RPMI7951 (cell line): ENCODE results near the gene MARCHF9. TPM values are rescaled to one million over a fixed set of nuclear protein-coding genes. Genes with fewer than 3 reads are reported as not detected.

Experiments used
- DNase-seq: peaks from one replicate; pipeline ENCODE4 v3.0.0-alpha.2; 2012; ENCODE audit warnings: low read depth
- total RNA-seq: library from RNA; depleted of rRNA; stranded (reverse); fragments of >200 nt; shearing (Covaris generic); gene quantifications from 2 replicates; pipeline ENCODE4 v1.2.3, GENCODE V29; 2014

Gene MARCHF9
- total RNA-seq, 1 experiment from 2014 or later = 4.2 TPM

DNA sequence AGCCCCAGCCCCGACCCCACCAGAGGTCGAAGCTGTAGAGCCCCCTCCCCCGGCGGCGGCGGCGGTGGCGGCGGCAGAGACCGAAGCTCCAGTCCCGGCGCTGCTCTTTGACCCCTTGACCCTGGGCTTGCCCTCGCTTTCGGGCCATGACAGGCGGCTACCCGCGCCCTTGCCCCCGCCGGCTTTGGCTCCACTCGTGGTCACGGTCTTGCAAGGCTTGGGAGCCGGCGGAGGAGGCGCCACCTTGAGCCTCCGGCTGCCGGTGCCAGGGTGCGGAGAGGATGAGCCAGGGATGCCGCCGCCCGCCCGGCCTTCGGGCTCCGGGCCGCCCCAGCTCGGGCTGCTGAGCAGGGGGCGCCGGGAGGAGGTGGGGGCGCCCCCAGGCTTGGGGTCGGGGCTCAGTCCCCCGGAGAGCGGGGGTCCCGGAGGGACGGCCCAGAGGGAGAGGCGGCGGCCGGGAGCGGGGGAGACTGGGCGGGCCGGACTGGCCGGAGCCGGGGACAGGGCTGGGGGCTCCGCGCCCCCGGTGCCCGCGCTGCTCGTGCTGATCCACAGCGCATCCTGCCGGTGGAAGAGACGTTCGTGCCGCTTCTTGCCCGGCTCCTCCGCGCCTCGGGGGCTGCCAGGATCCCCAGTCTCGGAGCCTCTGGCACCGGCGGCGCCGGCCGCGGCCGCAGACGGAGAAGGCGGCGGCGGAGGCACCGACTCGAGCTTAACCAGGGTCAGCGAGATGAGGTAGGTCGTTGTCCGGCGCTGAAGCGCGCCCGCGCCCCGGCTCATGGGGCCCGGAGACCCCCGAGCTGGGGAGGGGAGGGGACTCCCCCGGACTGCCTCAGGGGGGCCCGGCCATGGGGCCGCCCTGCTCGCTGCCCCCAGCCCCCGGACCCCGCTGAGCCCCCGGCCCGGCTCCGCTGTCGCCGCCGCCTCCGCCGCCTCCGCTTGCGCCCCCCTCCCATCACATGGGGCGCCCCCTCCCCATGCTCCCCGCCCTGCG lies 17.1 kb upstream of the MARCHF9 start:
- DNase-seq = no peak

GRCh38 chr12:57738661-57739237 lies 16.2 kb upstream of the MARCHF9 start, which contains the start of gene AGAP2:
AGAP2 (minus strand) TSS chr12:57738742; CDS start chr12:57738246, 496 bp downstream.
- peak; percentile 21 for DNase-seq

- DNase-seq = no peak
Observed at GRCh38 chr12:57739387-57739786, 15.5 kb upstream of the MARCHF9 start.

GRCh38 chr12:57739914-57740538 lies 14.9 kb upstream of the MARCHF9 start:
- no peak for DNase-seq

- DNase-seq = no peak
Observed at GRCh38 chr12:57740656-57741412, 14.1 kb upstream of the MARCHF9 start.

DNA sequence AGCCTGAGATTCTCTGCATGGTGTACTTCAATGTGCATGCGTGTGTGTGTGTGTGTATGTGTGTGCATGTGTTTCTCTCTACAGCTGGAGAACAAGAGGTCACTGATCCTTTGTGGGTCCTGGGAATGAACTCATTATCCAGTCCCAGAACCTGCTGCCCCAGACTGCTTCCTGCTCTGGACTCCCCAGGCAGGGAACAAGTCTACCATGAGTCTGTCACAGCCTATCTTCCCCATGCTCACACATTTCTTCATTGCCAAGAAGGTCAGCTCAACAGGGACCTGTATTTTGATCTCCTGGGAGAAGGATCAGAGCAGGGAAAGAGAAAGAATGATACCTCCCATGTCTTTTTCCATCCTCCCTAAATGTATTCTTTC lies 13.5 kb upstream of the MARCHF9 start:
- no peak for DNase-seq

- DNase-seq = no peak
Observed at GRCh38 chr12:57741844-57742738, 12.8 kb upstream of the MARCHF9 start.

DNA sequence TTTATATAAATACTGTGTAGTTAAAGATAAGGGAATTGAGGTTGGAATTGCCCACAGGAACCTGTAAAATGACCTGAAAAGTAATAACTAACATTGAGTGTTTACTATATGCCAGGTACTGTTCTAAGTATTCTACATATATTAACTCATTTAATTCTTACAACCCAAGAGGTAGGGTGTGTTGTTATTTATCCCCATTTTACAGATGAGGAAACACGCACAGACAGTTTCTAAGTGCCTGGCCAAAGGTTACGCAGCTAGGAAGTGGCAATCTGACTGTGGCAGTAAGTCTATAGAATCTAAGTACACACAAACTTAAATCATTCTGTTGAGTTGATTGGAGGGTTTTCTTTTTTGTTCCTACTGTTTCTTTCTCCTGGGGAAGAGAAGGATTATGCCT lies 11.1 kb upstream of the MARCHF9 start:
- DNase-seq = no peak

- no peak for DNase-seq
Observed at GRCh38 chr12:57744194-57744776, 10.6 kb upstream of the MARCHF9 start.

GRCh38 chr12:57744777-57745484 lies 10.0 kb upstream of the MARCHF9 start, which contains the start of gene TSPAN31:
TSPAN31 (plus strand) TSS chr12:57745039; CDS start chr12:57745155, 116 bp downstream.
- DNase-seq = peak; percentile 98

DNA sequence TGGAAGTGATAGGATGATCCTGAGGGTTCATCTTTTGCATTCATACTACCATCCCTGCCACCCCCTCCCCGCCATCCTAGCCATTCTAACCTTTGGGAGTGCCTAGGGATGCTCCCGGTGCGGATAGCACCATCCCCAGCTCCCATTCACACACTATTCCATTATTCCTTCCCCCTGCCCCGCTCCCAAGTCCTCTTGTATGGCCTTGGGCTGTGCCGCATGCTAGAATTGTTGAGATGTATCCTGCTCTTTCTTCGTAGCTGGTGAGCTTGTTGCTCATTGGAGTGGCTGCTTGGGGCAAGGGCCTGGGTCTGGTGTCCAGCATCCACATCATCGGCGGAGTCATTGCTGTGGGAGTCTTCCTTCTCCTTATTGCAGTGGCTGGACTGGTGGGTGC lies 9.4 kb upstream of the MARCHF9 start:
- no peak for DNase-seq

GRCh38 chr12:57746025-57746424 lies 8.9 kb upstream of the MARCHF9 start:
- DNase-seq = no peak

DNA sequence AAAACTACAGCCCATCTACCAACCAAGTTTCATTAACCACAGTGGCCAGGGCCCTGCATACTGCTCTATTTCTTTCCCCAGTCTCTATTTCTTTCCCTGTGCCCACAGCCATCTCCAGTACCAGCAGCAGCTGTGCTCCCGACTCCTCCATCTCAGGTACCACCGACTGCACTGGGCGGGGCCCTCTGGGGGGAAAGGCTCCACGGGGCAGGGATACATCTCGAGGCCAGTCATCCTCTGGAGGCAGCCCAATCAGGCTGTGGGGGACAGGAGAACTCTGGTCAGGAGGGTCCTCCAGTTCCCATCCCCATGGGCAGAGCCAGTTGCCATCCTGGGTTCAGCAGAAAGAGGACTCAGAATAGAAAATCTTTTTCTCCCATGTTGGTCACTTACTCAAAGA lies 5.8 kb upstream of the MARCHF9 start:
- no peak for DNase-seq

DNA sequence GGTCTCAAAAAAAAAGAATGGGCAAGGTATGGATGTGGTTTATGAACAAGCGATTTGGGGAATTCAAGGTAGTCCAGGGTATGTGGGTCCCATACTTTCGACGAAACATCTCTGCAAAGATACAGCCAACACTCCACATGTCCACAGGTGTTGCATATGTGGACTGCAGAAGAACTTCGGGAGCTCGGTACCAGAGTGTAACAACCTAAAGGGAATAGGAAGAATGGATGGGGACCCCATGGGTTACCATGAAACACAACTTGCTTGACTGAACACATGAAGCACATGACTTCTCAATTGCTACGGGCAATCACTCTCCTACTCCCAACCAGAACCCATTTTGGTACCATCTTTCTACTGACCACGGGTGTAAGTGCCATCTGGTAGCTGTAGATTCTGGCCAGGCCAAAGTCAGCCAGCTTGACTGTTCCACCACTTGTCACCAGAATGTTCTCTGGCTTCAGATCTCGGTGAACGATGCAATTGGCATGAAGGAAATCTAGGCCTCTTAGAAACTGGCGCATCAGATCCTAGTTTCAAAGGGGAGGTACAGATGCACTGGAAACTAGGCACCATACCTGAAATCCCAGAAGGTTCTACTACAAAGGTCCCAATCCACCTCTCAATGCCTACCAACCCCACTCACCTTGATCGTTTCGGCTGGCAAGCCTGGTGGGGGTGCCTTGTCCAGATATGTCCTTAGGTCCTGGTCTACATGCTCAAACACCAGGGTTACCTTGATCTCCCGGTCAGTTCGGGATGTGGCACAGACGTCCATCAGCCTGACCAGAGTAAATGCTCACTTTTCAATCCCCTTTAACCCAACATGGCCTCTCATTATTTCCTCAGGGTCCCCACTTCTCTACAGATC lies 4.1 kb upstream of the MARCHF9 start:
- DNase-seq = no peak

DNA sequence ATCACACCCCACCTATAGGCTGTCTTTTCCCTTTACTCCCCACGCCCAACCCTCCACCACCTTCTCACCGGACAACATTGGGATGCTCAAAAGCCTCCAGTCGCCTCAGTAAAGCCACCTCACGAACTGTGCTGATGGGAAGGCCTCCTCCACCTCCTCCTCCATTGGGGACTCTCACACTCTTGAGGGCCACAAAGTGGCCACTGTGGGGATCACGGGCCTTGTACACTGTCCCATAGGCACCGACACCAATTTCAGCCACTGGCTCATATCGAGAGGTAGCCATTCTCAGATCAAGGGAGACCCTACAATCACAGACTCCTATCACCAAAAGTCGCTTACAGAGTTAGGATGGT lies 3.5 kb upstream of the MARCHF9 start:
- no peak for DNase-seq

DNA sequence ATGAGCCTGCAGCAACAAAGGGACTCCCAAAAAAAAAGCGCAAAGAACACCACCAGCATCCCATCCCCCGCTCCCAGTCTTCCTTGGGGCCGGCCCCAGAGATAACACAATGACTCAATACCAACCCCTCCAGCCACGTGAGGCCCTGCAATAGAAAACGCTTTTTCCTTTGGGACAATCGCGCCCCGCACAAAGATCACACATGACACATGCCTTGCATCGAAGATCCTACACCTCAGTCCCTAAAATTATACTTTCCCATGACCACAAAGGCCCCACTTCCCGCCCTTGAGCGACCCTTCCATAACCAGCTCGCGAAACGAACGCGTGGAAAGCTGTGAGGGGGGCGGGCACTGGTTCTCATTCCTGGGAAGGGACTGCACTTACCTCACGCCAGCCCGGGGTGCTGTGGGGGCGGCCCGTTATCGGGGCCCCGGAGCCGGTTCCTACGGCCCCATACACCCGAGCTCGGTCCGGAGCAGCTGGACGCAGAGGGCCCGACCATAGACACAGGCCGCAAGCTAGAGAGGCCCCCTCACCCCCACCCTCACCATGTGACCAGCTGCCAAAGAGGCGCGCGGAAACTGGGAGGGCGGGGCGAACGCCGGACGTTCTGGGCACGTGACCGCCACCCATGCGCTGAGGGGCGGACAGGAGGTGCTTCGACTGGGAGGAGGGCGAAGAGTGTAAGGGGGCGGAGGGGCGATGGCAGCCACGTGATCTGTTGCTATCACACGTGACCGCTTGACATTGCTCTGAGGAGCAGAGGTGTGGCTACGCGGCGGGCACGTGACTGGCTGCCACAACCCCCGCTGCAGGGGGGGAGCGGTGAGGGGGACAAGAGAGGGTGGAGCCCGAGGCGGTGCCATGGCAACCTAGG lies 2.9 kb upstream of the MARCHF9 start, which contains the start of gene CDK4:
TSS of gene CDK4 (minus strand) at position 523 of the 880 bp plus-strand sequence. CDS start 593 bp downstream, outside the sequence.
- peak; percentile 99 for DNase-seq

GRCh38 chr12:57752668-57753000 lies 2.3 kb upstream of the MARCHF9 start:
- no peak for DNase-seq
